H9 (cell line): ENCODE results near the gene OSGIN1. TPM values are rescaled to one million over a fixed set of nuclear protein-coding genes. Genes with fewer than 3 reads are reported as not detected.

Experiments used
- DNase-seq: peaks from one replicate; pipeline ENCODE4 v3.0.0-alpha.2; 2017
- H2AFZ ChIP-seq: one replicate; pipeline ENCODE4 v1.6.1; 2013; ENCODE audit warnings: mild to moderate bottlenecking, low read length, control low read depth, moderate library complexity
- H2AK5ac ChIP-seq: 2 replicates; pipeline ENCODE4 v1.6.1; 2013; ENCODE audit warnings: low read length, control low read depth, mixed read lengths; ENCODE audit not compliant: insufficient read length
- H2BK120ac ChIP-seq: one replicate; pipeline ENCODE4 v1.6.1; 2013; ENCODE audit warnings: low read depth, mild to moderate bottlenecking, low read length, control low read depth, inconsistent platforms; ENCODE audit not compliant: poor library complexity, severe bottlenecking
- H2BK12ac ChIP-seq: 2 replicates; pipeline ENCODE4 v1.6.1; 2013; ENCODE audit warnings: low read length, control low read depth, mixed read lengths, low read depth; ENCODE audit not compliant: insufficient read length
- H2BK15ac ChIP-seq: 2 replicates; pipeline ENCODE4 v1.6.1; 2013; ENCODE audit warnings: low read depth, low read length, control low read depth
- H2BK20ac ChIP-seq: one replicate; pipeline ENCODE4 v1.6.1; 2013; ENCODE audit warnings: low read depth, mild to moderate bottlenecking, low read length, control low read depth, inconsistent platforms; ENCODE audit not compliant: poor library complexity, severe bottlenecking
- H2BK5ac ChIP-seq: 2 replicates; pipeline ENCODE4 v1.6.1; 2013; ENCODE audit warnings: low read length, control low read depth, mixed read lengths; ENCODE audit not compliant: insufficient read length
- H3K14ac ChIP-seq: 2 replicates; pipeline ENCODE4 v1.6.1; 2013; ENCODE audit warnings: low read length, control low read depth; ENCODE audit not compliant: insufficient read depth
- H3K18ac ChIP-seq: 2 replicates; pipeline ENCODE4 v1.6.1; 2013; ENCODE audit warnings: low read depth, mild to moderate bottlenecking, mixed read lengths, low read length, control low read depth; ENCODE audit not compliant: insufficient read length
- H3K23ac ChIP-seq: 2 replicates; pipeline ENCODE4 v1.6.1; 2013; ENCODE audit warnings: low read length, control low read depth, mixed read lengths, low read depth; ENCODE audit not compliant: insufficient read length
- H3K23me2 ChIP-seq: 2 replicates; pipeline ENCODE4 v1.6.1; 2013; ENCODE audit warnings: low read depth, mild to moderate bottlenecking, mixed read lengths, low read length, control low read depth; ENCODE audit not compliant: insufficient read length, poor library complexity, severe bottlenecking
- H3K27ac ChIP-seq: 2 replicates; pipeline ENCODE4 v1.5.1; 2013; ENCODE audit warnings: low read length, control low read depth, mixed read lengths, low read depth; ENCODE audit not compliant: insufficient read length
- H3K27me3 ChIP-seq: 2 replicates; pipeline ENCODE4 v1.6.1; 2013; ENCODE audit warnings: low read length, control low read depth, inconsistent platforms; ENCODE audit not compliant: insufficient read depth
- H3K4ac ChIP-seq: 2 replicates; pipeline ENCODE4 v1.6.1; 2013; ENCODE audit warnings: low read depth, mild to moderate bottlenecking, control low read depth, inconsistent platforms, low read length, moderate library complexity
- H3K4me1 ChIP-seq: 2 replicates; pipeline ENCODE4 v1.6.1; 2013; ENCODE audit warnings: low read length, control low read depth, inconsistent platforms; ENCODE audit not compliant: insufficient read depth
- H3K4me2 ChIP-seq: 2 replicates; pipeline ENCODE4 v1.6.1; 2013; ENCODE audit warnings: low read length, control low read depth, mixed read lengths; ENCODE audit not compliant: insufficient read length, insufficient read depth
- H3K56ac ChIP-seq: 2 replicates; pipeline ENCODE4 v1.6.1; 2013; ENCODE audit warnings: low read depth, mild to moderate bottlenecking, mixed read lengths, low read length, control low read depth; ENCODE audit not compliant: insufficient read length
- H3K79me1 ChIP-seq: 2 replicates; pipeline ENCODE4 v1.6.1; 2013; ENCODE audit warnings: low read depth, mild to moderate bottlenecking, moderate library complexity, low read length, control low read depth, inconsistent platforms; ENCODE audit not compliant: insufficient read depth, poor library complexity, severe bottlenecking
- H3K79me2 ChIP-seq: 2 replicates; pipeline ENCODE4 v1.6.1; 2013; ENCODE audit warnings: low read length, control low read depth, inconsistent platforms; ENCODE audit not compliant: insufficient read depth
- H3K9ac ChIP-seq: 2 replicates; pipeline ENCODE4 v1.6.1; 2013; ENCODE audit warnings: low read length, control low read depth, mixed read lengths; ENCODE audit not compliant: insufficient read length; ENCODE audit errors: extremely low read depth
- H3K9me3 ChIP-seq: one replicate; pipeline ENCODE4 v1.6.1; 2013; ENCODE audit warnings: low read depth, low read length, inconsistent platforms; ENCODE audit not compliant: control insufficient read depth
- H3T11ph ChIP-seq: one replicate; pipeline ENCODE4 v1.6.1; 2013; ENCODE audit warnings: mild to moderate bottlenecking, low read length, control low read depth, inconsistent platforms
- H4K20me1 ChIP-seq: one replicate; pipeline ENCODE4 v1.6.1; 2013; ENCODE audit not compliant: control insufficient read depth, insufficient read length, insufficient read depth
- H4K5ac ChIP-seq: 2 replicates; pipeline ENCODE4 v1.6.1; 2013; ENCODE audit warnings: low read depth, mild to moderate bottlenecking, mixed read lengths, low read length, control low read depth; ENCODE audit not compliant: insufficient read length
- H4K8ac ChIP-seq: replicated peaks from 2 replicates; pipeline ENCODE4 v1.6.1; 2013; ENCODE audit warnings: low read length, control low read depth, mixed read lengths, low read depth; ENCODE audit not compliant: insufficient read length
- H4K91ac ChIP-seq: 2 replicates; pipeline ENCODE4 v1.6.1; 2013; ENCODE audit warnings: low read depth, mild to moderate bottlenecking, moderate library complexity, mixed read lengths, low read length, control low read depth; ENCODE audit not compliant: insufficient read length
- H3K27ac Mint-ChIP-seq, 3 experiments: 2 replicates in 2 of 3; 3 replicates in 1 of 3; pipeline ENCODE4 v1.8.0; 2020 to 2021; ENCODE audit warnings: mixed read lengths in 3 of 3, mild to moderate bottlenecking in 1 of 3, moderate library complexity in 1 of 3
- H3K27me3 Mint-ChIP-seq: 2 replicates; pipeline ENCODE4 v1.8.0; 2021; ENCODE audit warnings: low read depth, mild to moderate bottlenecking, moderate library complexity, mixed read lengths
- H3K36me3 Mint-ChIP-seq, 3 experiments: 2 replicates in 2 of 3; 3 replicates in 1 of 3; pipeline ENCODE4 v1.8.0; 2020 to 2021; ENCODE audit warnings: low read depth in 3 of 3, mixed read lengths in 3 of 3; ENCODE audit not compliant: insufficient read depth in 1 of 3
- H3K4me1 Mint-ChIP-seq, 2 experiments: 2 replicates each; pipeline ENCODE4 v1.8.0; 2020; ENCODE audit warnings: mixed read lengths in 2 of 2
- H3K4me3 Mint-ChIP-seq, 2 experiments: 2 replicates in 1 of 2; 3 replicates in 1 of 2; pipeline ENCODE4 v1.8.0; 2020 to 2021; ENCODE audit warnings: mild to moderate bottlenecking in 2 of 2, mixed read lengths in 2 of 2, moderate library complexity in 1 of 2
- H3K9me3 Mint-ChIP-seq, 2 experiments: 2 replicates in 1 of 2; 3 replicates in 1 of 2; pipeline ENCODE4 v1.8.0; 2020; ENCODE audit warnings: mild to moderate bottlenecking in 2 of 2, mixed read lengths in 2 of 2, moderate library complexity in 1 of 2
- WGBS: extraction: QIAGEN DNeasy Blood & Tissue Kit; methylation state at CpG from one replicate; pipeline ENCODE4 v1.1.7; 2013; ENCODE audit warnings: missing lambda C conversion rate, low lambda C conversion rate, mixed read lengths; ENCODE audit not compliant: insufficient read length; ENCODE audit errors: extremely low coverage; 5-methylcytosine and 5-hydroxymethylcytosine counted together
- total RNA-seq: library from RNA; stranded (reverse); gene quantifications from 2 replicates; pipeline ENCODE4 v1.2.1, GENCODE V29; 2021
- TF ChIP-seq, protein P1 (sequence below): fragments of 200-600 bp; sonication (generic); conservative IDR thresholded peaks from 3 replicates; pipeline ENCODE4 v1.8.0; 2021; ENCODE audit warnings: antibody characterized with exemption, mild to moderate bottlenecking

Gene OSGIN1
- total RNA-seq, 1 experiment from 2014 or later, result 0.63 TPM

DNA sequence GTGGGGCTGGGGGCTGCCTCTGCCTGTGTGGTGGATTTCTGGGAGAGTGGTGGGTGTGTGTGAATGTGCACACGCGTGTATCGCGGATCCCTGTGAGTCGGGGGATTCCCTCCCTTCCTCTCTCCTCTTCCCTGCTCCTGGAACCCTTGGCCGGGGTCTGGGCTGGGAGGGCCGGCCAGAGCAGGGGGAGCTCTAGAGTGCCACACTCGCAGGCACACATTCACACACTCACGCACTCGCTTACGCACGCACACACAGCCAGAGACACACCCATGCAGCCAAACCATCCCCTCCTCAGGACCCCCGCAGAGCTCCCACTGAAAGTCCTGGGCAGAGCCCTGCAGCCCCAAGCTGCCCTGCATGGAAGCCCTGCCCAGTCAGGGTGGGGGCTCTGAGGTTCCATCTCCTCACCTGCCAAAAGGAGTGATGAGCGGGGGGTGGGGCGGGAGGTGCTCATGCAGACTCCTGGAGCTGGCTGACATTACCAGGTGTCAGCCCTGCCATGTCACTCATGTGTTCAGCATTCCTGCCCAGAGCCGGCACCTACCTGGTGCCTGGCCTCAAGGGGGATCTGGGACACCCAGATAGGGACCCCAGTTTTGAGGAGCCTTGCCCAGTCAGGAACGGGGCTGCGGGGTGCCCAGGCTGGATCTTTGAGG, 16.9 kb downstream of the OSGIN1 start:
- Mint-ChIP-seq H3K27ac (no peak overlapping the region; a peak in 1 of 7 replicates), H3K4me3 (peak overlapping the region; percentile 74 to 90)

More for the DNA sequence above, 16.9 kb downstream of the OSGIN1 start:
- Histone ChIP-seq H3K14ac (no peak overlapping the region; the same call in 1 of the 2 replicates), H3K27ac (no peak overlapping the region), H2BK5ac (no peak overlapping the region), H4K5ac (no peak overlapping the region), H2AFZ (no peak overlapping the region), H3K23ac (no peak overlapping the region), H3K27me3 (peaks cover 2% of the 10 kb centered on the region; the same call in 1 of the 2 replicates), H2BK120ac (no peak overlapping the region), H3K56ac (no peak overlapping the region), H3K79me1 (no peaks in the 10 kb centered on the region), H3K79me2 (no peaks in the 10 kb centered on the region), H4K20me1 (peaks cover 3% of the 10 kb centered on the region), H3K4ac (no peak overlapping the region), H3K9me3 (no peaks in the 10 kb centered on the region), H2BK20ac (no peak overlapping the region), H3T11ph (no peak overlapping the region), H4K8ac (no peak overlapping the region), H2BK12ac (no peak overlapping the region), H3K4me2 (peak overlapping the region; percentile 68), H3K18ac (no peak overlapping the region), H3K4me1 (no peaks in the 10 kb centered on the region), H2AK5ac (no peak overlapping the region), H3K9ac (no peak overlapping the region), H3K23me2 (peaks cover 6% of the 10 kb centered on the region), H2BK15ac (no peak overlapping the region), H4K91ac (no peak overlapping the region)
- H3K4me1 Mint-ChIP-seq, result peaks cover 17 to 53% of the 10 kb centered on the region in 2 experiments
- peaks cover 17% of the 10 kb centered on the region for H3K27me3 Mint-ChIP-seq
- no peaks in the 10 kb centered on the region; a peak in 1 of 5 replicates for H3K9me3 Mint-ChIP-seq
- WGBS, result no CpG with 5 or more reads among the region's 18 CpGs
- H3K36me3 Mint-ChIP-seq, result no peaks in the 10 kb centered on the region
- DNase-seq, result no peak
- TF ChIP-seq, protein P1, sequence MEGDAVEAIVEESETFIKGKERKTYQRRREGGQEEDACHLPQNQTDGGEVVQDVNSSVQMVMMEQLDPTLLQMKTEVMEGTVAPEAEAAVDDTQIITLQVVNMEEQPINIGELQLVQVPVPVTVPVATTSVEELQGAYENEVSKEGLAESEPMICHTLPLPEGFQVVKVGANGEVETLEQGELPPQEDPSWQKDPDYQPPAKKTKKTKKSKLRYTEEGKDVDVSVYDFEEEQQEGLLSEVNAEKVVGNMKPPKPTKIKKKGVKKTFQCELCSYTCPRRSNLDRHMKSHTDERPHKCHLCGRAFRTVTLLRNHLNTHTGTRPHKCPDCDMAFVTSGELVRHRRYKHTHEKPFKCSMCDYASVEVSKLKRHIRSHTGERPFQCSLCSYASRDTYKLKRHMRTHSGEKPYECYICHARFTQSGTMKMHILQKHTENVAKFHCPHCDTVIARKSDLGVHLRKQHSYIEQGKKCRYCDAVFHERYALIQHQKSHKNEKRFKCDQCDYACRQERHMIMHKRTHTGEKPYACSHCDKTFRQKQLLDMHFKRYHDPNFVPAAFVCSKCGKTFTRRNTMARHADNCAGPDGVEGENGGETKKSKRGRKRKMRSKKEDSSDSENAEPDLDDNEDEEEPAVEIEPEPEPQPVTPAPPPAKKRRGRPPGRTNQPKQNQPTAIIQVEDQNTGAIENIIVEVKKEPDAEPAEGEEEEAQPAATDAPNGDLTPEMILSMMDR, result no peak
